Trophoblast cell (in vitro differentiated cells and primary cell): ENCODE data around the gene GUCY2D.
A peak's percentile ranks its signal among the peaks of the same experiment; 100 is the strongest.

Experiments used
- DNase-seq, 2 donors: peaks; one replicate each; pipeline ENCODE4 v3.0.0-alpha.2; 2016
- H2AFZ ChIP-seq: 2 replicates; pipeline ENCODE4 v1.6.1; 2013; ENCODE audit warnings: low read length, moderate library complexity, mild to moderate bottlenecking; ENCODE audit not compliant: insufficient read depth, poor library complexity
- H2AK5ac ChIP-seq: 2 replicates; pipeline ENCODE4 v1.6.1; 2013; ENCODE audit warnings: mild to moderate bottlenecking, low read length
- H2BK120ac ChIP-seq: 2 replicates; pipeline ENCODE4 v1.6.1; 2013; ENCODE audit warnings: low read length, mild to moderate bottlenecking, moderate library complexity; ENCODE audit not compliant: insufficient read depth, poor library complexity
- H2BK12ac ChIP-seq: 2 replicates; pipeline ENCODE4 v1.6.1; 2013; ENCODE audit warnings: mild to moderate bottlenecking, low read length, moderate library complexity
- H2BK5ac ChIP-seq: 2 replicates; pipeline ENCODE4 v1.6.1; 2013; ENCODE audit warnings: low read length, low read depth, moderate library complexity, mild to moderate bottlenecking; ENCODE audit not compliant: poor library complexity
- H3K14ac ChIP-seq: 2 replicates; pipeline ENCODE4 v1.6.1; 2013; ENCODE audit warnings: mild to moderate bottlenecking, low read length
- H3K18ac ChIP-seq: 2 replicates; pipeline ENCODE4 v1.6.1; 2013; ENCODE audit warnings: mild to moderate bottlenecking, low read length
- H3K23ac ChIP-seq: 2 replicates; pipeline ENCODE4 v1.6.1; 2013; ENCODE audit warnings: low read length
- H3K27ac ChIP-seq: 2 replicates; pipeline ENCODE4 v1.5.1; 2013; ENCODE audit warnings: low read depth, mild to moderate bottlenecking, inconsistent platforms, low read length, moderate library complexity
- H3K27me3 ChIP-seq: 2 replicates; pipeline ENCODE4 v1.6.1; 2013; ENCODE audit warnings: inconsistent platforms, mild to moderate bottlenecking, low read length, moderate library complexity; ENCODE audit not compliant: insufficient read depth
- H3K36me3 ChIP-seq, 2 experiments: 1 replicate in 1 of 2; 2 replicates in 1 of 2; pipeline ENCODE4 v1.6.1; 2013; ENCODE audit warnings: low read length in 2 of 2, mild to moderate bottlenecking in 2 of 2, moderate library complexity in 1 of 2; ENCODE audit not compliant: insufficient read depth in 2 of 2, control insufficient read depth in 1 of 2
- H3K4ac ChIP-seq: 2 replicates; pipeline ENCODE4 v1.6.1; 2013; ENCODE audit warnings: low read depth, mild to moderate bottlenecking, low read length, moderate library complexity
- H3K4me1 ChIP-seq, 2 experiments: 1 replicate in 1 of 2; 2 replicates in 1 of 2; pipeline ENCODE4 v1.6.1; 2013; ENCODE audit warnings: low read length in 2 of 2, mild to moderate bottlenecking in 2 of 2, moderate library complexity in 1 of 2; ENCODE audit not compliant: insufficient read depth in 2 of 2, control insufficient read depth in 1 of 2
- H3K4me2 ChIP-seq: 2 replicates; pipeline ENCODE4 v1.6.1; 2013; ENCODE audit warnings: inconsistent platforms, mild to moderate bottlenecking, low read length, moderate library complexity
- H3K4me3 ChIP-seq: 2 replicates; pipeline ENCODE4 v1.5.1; 2013; ENCODE audit warnings: mild to moderate bottlenecking, low read depth, low read length, inconsistent platforms
- H3K79me1 ChIP-seq: one replicate; pipeline ENCODE4 v1.6.1; 2013; ENCODE audit warnings: low read length
- H3K79me2 ChIP-seq: 2 replicates; pipeline ENCODE4 v1.6.1; 2013; ENCODE audit warnings: low read length, mild to moderate bottlenecking; ENCODE audit not compliant: control insufficient read depth, insufficient read depth, poor library complexity
- H3K9ac ChIP-seq: 2 replicates; pipeline ENCODE4 v1.6.1; 2013; ENCODE audit warnings: mild to moderate bottlenecking, low read length
- H3K9me3 ChIP-seq: 2 replicates; pipeline ENCODE4 v1.6.1; 2013; ENCODE audit warnings: low read depth, mild to moderate bottlenecking, control low read depth, inconsistent platforms, low read length; ENCODE audit not compliant: insufficient read depth
- H4K12ac ChIP-seq: 2 replicates; pipeline ENCODE4 v1.6.1; 2013; ENCODE audit warnings: low read depth, mild to moderate bottlenecking, low read length, moderate library complexity
- H4K8ac ChIP-seq: 2 replicates; pipeline ENCODE4 v1.6.1; 2013; ENCODE audit warnings: low read depth, mild to moderate bottlenecking, low read length, moderate library complexity
- H4K91ac ChIP-seq: one replicate; pipeline ENCODE4 v1.6.1; 2013; ENCODE audit warnings: low read depth, mild to moderate bottlenecking, low read length, moderate library complexity
- WGBS: extraction: QIAGEN DNeasy Blood & Tissue Kit; methylation state at CpG from one replicate; pipeline ENCODE4 v1.1.7; 2013; ENCODE audit warnings: missing lambda C conversion rate; ENCODE audit not compliant: insufficient read length, insufficient coverage; ENCODE audit errors: extremely low coverage; 5-methylcytosine and 5-hydroxymethylcytosine counted together

Gene GUCY2D

DNA sequence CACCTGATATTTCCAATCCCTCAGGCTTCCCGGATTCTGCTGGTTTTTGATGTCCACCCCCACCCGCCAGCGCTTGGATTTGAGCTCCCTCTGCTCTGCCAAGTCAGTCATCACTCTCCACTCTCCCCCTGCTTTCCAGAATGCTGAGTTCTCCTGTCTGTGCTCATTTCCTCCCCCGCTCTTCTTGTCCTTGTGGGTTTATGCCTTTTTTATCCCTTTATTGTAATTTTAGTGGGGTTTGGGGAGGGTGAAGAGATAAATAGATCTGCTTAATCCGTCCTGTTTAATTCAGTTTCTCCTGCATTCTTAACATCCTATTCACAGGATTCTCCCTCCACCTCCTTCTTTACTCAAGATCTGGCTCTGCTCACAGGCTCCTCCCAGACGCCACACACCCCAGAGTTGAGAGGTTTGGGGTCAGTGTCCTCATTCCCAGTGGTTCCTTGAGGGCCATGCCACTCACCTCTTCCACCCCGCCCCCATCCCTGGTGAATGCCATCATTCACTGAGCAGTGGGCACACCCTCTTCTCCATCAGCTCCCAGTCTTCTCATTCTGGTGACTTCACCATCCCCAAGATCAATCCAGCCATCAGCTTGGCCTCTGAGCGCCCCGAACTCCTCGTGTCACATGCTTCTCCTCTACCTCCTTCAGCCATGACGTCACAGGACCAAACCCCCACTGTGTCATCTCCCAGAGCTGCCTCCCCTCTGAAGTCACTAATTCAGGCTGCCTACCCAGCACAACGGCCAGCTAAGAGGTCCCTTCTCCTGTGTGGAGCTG lies 15.1 kb upstream of the GUCY2D start:
- Histone ChIP-seq H2BK12ac (no peak overlapping the region), H3K9ac (peak overlapping the region; percentile 7), H3K23ac (no peak overlapping the region), H3K4me1 (peaks cover 0 to 4% of the 10 kb centered on the region in 2 experiments), H3K27ac (no peak overlapping the region), H3K9me3 (no peaks in the 10 kb centered on the region), H4K12ac (no peak overlapping the region), H3K79me1 (peaks cover 4% of the 10 kb centered on the region), H3K4ac (no peak overlapping the region), H3K4me2 (no peak overlapping the region), H2AK5ac (no peak overlapping the region), H3K79me2 (no peaks in the 10 kb centered on the region), H4K8ac (no peak overlapping the region), H2BK120ac (no peak overlapping the region), H2AFZ (no peak overlapping the region), H3K4me3 (no peak overlapping the region), H3K18ac (no peak overlapping the region), H3K27me3 (no peaks in the 10 kb centered on the region), H2BK5ac (no peak overlapping the region), H3K36me3 (no peaks in the 10 kb centered on the region), H3K14ac (no peak overlapping the region), H4K91ac (no peak overlapping the region)
- WGBS = no CpG with 5 or more reads among the region's 12 CpGs
- DNase-seq = no peak

DNA sequence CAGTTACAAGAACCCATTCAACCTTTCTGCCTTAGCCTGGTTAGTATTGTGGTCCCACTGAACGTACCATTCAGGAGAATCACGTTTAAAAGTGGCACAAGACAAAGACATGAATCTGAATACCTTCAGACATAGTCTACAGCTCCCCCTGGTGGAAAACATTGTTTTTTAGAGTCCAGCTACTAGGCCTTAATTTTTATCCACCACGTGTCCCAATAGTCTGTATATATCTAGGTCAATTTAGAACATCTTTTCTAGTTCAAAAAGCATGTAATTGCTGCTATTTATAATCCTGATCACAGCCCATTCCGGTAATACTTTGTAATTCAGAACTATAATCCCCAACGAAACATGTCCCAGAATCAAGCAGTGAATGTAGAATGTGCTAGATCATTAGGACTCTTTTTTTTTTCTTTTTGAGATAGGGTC lies 13.7 kb upstream of the GUCY2D start:
- H3K4me2 ChIP-seq = no peak overlapping the region
- WGBS = no CpG with 5 or more reads among the region's 5 CpGs
- H3K4ac ChIP-seq = no peak overlapping the region
- no peaks in the 10 kb centered on the region for H3K9me3 ChIP-seq
- peaks cover 4% of the 10 kb centered on the region for H3K79me1 ChIP-seq
- no peak overlapping the region for H3K23ac ChIP-seq
- H2BK5ac ChIP-seq = no peak overlapping the region
- H2BK12ac ChIP-seq = no peak overlapping the region
- no peak overlapping the region for H2BK120ac ChIP-seq
- no peak overlapping the region for H2AK5ac ChIP-seq
- no peak overlapping the region for H4K12ac ChIP-seq
- peak; percentile 67 to 98 for DNase-seq
- H2AFZ ChIP-seq = no peak overlapping the region
- no peak overlapping the region for H3K27ac ChIP-seq
- H3K4me1 ChIP-seq = peaks cover 0 to 7% of the 10 kb centered on the region in 2 experiments
- H3K36me3 ChIP-seq = no peaks in the 10 kb centered on the region
- H4K8ac ChIP-seq = no peak overlapping the region
- H3K14ac ChIP-seq = no peak overlapping the region
- H3K4me3 ChIP-seq = no peak overlapping the region
- H3K79me2 ChIP-seq = no peaks in the 10 kb centered on the region
- no peak overlapping the region for H4K91ac ChIP-seq
- H3K18ac ChIP-seq = no peak overlapping the region
- no peak overlapping the region for H3K9ac ChIP-seq
- H3K27me3 ChIP-seq = no peaks in the 10 kb centered on the region

DNA sequence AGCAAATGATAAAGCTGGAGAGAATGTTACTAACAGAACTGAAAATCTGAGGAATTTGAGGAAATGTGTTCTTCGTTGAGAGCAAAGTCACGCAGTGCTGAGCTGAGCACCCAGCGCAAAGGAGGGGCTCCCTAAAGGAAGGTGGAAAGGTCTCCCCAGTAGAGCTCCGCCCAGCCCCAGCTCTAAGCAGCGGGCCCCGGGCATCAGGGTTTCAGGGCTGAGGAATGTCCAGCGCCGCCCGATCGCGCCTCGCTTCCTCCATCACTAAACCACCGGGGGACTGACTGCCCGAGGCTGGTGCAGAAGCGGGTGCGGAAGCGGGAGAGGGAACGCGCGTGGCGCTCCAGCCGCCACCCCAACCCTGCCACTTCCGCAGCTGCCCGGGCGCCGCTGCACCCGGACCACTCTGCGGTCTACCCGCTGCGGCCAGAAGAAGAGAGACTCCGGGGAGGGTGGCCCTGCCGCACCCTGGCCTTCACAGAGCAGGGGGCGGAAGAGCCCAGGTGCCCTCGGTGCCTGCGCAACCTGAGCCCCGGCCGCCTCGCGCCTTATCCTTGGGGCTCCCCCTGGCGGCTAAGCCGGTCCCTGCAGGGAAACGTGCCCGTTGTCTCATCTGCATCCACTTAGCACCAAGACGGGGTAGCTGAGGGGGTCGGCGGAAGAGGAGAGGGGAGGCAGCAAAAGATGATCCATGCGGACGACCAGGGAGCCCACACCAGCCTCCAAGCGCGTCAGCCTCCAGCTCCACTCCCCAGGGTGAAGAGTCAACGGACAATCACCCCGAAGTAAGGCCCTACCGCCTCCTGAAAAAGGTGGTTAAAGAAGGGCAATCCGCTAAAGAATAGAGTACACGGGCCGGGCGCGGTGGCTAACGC lies 12.4 kb upstream of the GUCY2D start:
- Histone ChIP-seq H4K91ac (peak overlapping the region; percentile 73), H2AFZ (peak overlapping the region; percentile 98), H3K9me3 (no peaks in the 10 kb centered on the region), H3K23ac (no peak overlapping the region), H3K27me3 (no peaks in the 10 kb centered on the region), H4K12ac (peak overlapping the region; percentile 93), H3K36me3 (no peaks in the 10 kb centered on the region), H2BK12ac (no peak overlapping the region), H3K4me2 (peak overlapping the region; percentile 94), H3K79me2 (no peaks in the 10 kb centered on the region), H3K79me1 (peaks cover 4% of the 10 kb centered on the region), H2BK120ac (peak overlapping the region; percentile 53), H3K4me1 (peaks cover 0 to 7% of the 10 kb centered on the region in 2 experiments), H3K27ac (no peak overlapping the region), H3K4ac (no peak overlapping the region), H2AK5ac (no peak overlapping the region), H3K9ac (no peak overlapping the region), H3K18ac (peak overlapping the region; percentile 67), H3K4me3 (peak overlapping the region; percentile 70), H4K8ac (peak overlapping the region; percentile 93), H3K14ac (peak overlapping the region; percentile 79), H2BK5ac (no peak overlapping the region)
- no CpG with 5 or more reads among the region's 59 CpGs for WGBS
- peak; percentile 86 to 96 for DNase-seq

DNA sequence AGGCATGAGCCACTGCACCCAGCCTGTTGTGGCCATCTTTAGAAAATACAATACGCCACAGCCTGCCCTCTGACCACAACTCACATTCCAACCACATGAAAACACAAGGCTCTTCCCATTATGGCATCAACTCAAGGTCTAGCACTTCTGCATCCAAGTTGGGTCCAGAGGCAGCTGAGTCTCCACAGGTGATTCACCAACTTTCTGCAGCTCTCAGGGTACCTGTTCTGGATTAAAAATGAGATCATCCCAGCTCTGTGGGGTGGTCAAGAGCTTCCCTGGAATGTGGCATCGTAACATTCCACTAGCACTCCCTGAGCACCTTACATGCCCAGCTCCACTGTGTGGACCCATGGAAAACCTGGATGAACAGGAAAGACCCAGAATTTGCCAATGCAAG lies 9.9 kb upstream of the GUCY2D start:
- Histone ChIP-seq H3K9me3 (no peaks in the 10 kb centered on the region), H3K14ac (no peak overlapping the region), H3K79me2 (no peaks in the 10 kb centered on the region), H3K27ac (no peak overlapping the region), H3K4me1 (peaks cover 0 to 7% of the 10 kb centered on the region in 2 experiments), H3K27me3 (no peaks in the 10 kb centered on the region), H2AK5ac (no peak overlapping the region), H4K12ac (no peak overlapping the region), H3K23ac (no peak overlapping the region), H3K9ac (no peak overlapping the region), H3K18ac (no peak overlapping the region), H3K4me2 (no peak overlapping the region), H4K91ac (no peak overlapping the region), H3K4ac (no peak overlapping the region), H2BK120ac (no peak overlapping the region), H2BK12ac (no peak overlapping the region), H2BK5ac (no peak overlapping the region), H2AFZ (no peak overlapping the region), H4K8ac (no peak overlapping the region), H3K79me1 (peaks cover 4% of the 10 kb centered on the region), H3K36me3 (no peaks in the 10 kb centered on the region), H3K4me3 (no peak overlapping the region)
- DNase-seq = peak; percentile 21 to 50
- no CpG with 5 or more reads among the region's 2 CpGs for WGBS
